ENCODE measurements around the gene KNTC1.

DNA sequence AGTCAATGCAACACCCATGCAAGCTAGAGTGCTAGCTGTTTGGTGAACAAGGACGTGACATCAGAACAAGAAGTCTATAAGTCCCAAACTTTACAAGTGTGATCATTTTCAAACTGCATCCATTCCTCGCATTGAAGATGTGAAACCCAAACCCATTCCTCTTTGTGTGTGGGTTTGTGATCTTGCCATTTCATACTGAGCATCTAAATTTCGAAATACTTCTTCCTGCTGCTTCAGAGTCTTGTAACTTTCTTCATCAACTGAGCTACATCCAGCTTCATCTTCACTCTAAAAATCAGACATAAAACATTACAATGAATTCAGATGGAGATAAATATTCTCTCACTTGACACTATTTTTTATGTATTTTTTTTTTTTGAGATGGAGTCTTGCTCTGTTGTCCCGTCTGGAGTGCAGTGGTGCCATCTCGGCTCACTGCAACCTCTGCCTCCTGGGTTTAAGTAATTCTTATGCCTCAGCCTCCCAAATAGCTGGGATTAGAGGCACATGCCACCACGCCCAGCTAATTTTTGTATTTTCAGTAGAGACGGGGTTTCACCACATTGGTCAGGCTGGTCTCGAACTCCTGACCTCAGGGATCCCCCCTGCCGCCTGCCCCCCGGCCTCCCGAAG is 21.5 kb upstream of the KNTC1 start:
- TF ChIP-seq, protein P1, sequence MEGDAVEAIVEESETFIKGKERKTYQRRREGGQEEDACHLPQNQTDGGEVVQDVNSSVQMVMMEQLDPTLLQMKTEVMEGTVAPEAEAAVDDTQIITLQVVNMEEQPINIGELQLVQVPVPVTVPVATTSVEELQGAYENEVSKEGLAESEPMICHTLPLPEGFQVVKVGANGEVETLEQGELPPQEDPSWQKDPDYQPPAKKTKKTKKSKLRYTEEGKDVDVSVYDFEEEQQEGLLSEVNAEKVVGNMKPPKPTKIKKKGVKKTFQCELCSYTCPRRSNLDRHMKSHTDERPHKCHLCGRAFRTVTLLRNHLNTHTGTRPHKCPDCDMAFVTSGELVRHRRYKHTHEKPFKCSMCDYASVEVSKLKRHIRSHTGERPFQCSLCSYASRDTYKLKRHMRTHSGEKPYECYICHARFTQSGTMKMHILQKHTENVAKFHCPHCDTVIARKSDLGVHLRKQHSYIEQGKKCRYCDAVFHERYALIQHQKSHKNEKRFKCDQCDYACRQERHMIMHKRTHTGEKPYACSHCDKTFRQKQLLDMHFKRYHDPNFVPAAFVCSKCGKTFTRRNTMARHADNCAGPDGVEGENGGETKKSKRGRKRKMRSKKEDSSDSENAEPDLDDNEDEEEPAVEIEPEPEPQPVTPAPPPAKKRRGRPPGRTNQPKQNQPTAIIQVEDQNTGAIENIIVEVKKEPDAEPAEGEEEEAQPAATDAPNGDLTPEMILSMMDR (IDR thresholded peaks at IDR 0.05; ENCODE audit: low read length) = no peak
- no peak for TF ChIP-seq EZH2phosphoT487 (IDR thresholded peaks at IDR 0.05; ENCODE audit: low read length)

All from MM.1S (cell line).